Measurements from ENCODE around the gene JOSD1.
A peak's percentile ranks its signal among the peaks of the same experiment; 100 is the strongest.

Gene JOSD1

GRCh38 chr22:38657045-38657909 is 43.5 kb downstream of the JOSD1 start:
- Histone ChIP-seq H3K4me3 (peak overlapping the region; percentile 98), H3K27ac (peak overlapping the region; percentile 83 to 90)
- TF ChIP-seq, protein P1, sequence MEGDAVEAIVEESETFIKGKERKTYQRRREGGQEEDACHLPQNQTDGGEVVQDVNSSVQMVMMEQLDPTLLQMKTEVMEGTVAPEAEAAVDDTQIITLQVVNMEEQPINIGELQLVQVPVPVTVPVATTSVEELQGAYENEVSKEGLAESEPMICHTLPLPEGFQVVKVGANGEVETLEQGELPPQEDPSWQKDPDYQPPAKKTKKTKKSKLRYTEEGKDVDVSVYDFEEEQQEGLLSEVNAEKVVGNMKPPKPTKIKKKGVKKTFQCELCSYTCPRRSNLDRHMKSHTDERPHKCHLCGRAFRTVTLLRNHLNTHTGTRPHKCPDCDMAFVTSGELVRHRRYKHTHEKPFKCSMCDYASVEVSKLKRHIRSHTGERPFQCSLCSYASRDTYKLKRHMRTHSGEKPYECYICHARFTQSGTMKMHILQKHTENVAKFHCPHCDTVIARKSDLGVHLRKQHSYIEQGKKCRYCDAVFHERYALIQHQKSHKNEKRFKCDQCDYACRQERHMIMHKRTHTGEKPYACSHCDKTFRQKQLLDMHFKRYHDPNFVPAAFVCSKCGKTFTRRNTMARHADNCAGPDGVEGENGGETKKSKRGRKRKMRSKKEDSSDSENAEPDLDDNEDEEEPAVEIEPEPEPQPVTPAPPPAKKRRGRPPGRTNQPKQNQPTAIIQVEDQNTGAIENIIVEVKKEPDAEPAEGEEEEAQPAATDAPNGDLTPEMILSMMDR (IDR thresholded peaks at IDR 0.05), result no peak
- DNase-seq (ENCODE audit: low spot score), result no peak

- H3K27ac ChIP-seq, result peak within 1 kb of the TSS; percentile 83 to 90
- peak within 1 kb of the TSS; percentile 98 for H3K4me3 ChIP-seq
- TF ChIP-seq, protein P1 (IDR thresholded peaks at IDR 0.05), result no peak
- peak; percentile 89 for DNase-seq (ENCODE audit: low spot score)
Observed at GRCh38 chr22:38656256-38657044, 44.3 kb downstream of the JOSD1 start, which contains the start of the genes CBY1 and FAM227A. CBY1 (plus strand) TSS chr22:38656638; CDS start chr22:38668055, 11,417 bp downstream. FAM227A (minus strand) TSS chr22:38656392; CDS start chr22:38650168, 6,224 bp downstream.

DNA sequence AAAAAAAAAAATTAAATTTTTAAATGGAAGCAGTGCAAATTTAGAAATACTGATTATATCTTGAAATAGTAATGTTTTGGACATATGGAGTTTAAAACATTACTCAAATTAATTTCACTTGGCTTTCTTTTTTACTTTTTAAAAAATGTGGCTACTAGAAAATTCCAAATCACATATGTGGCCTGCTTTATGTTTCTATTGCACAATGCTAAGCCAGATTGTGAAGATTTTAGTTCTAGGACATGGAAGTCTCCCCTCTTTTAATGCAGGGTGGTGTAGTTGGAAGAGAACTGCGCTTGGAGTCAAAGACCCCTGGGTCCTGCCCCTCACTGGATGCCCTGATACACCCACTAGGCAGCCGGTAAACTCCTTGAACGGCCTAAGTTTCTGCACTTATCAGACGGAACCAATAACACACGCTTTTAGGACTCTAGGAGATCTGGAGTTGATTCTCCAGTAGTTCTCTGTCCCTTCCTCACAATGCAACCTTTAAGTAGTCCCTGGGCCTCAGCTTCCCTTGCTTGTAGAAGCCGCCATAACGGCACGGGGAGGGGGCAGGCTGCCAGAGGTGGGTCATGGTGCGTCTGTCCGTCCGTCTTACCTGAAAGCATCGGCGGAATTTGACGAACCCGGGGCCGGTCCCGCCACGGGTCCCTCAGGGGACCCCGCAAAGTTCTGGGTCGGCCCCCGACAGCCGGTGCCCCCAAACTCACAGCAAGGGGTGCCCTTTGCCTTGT is 45.1 kb downstream of the JOSD1 start:
- peak overlapping the region; percentile 98 for H3K4me3 ChIP-seq
- no peak for DNase-seq (ENCODE audit: low spot score)
- H3K27ac ChIP-seq, result peak overlapping the region; percentile 83 to 90
- TF ChIP-seq, protein P1 (IDR thresholded peaks at IDR 0.05), result no peak

- H3K4me3 ChIP-seq, result no peak overlapping the region
- no peak for DNase-seq (ENCODE audit: low spot score)
- TF ChIP-seq, protein P1 (IDR thresholded peaks at IDR 0.05), result no peak
- no peak overlapping the region for H3K27ac ChIP-seq
Observed at GRCh38 chr22:38653741-38654140, 47.0 kb downstream of the JOSD1 start.

GRCh38 chr22:38652859-38653258 is 47.9 kb downstream of the JOSD1 start:
- TF ChIP-seq, protein P1 (IDR thresholded peaks at IDR 0.05), result no peak
- DNase-seq (ENCODE audit: low spot score), result no peak
- Histone ChIP-seq H3K27ac (no peak overlapping the region), H3K4me3 (no peak overlapping the region)

DNA sequence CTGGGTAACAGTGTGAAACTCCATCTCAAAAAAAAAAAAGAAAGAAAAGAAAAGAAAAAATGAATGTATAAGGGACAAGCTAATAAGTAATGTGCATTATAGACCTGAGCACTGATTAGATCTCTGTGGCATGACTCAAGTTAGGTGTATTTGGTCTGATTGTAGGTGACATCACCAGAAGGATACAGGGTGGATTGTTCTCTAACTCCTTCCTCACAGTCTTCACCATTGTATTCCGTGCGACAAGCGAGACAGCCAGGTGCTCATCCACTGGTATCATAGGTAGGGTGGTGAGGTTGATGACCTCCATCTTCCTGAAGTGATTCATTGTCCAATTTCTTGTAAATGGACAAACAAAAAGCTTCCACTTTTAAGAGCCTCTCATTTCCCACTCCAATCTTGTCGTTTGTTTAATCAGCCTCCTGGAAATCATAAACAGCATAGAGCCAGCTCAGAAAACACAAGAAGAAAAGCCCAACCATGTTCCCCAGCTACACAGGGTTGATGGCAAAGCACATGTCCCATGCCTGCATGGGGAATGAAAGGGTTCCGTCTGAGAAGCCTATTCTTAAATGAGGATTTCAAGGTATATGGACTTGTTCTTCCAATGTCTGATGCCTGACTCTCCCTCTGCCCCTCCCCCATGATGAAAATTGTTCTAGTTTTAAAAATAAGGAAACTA is 50.8 kb downstream of the JOSD1 start:
- no peak for DNase-seq (ENCODE audit: low spot score)
- TF ChIP-seq, protein P1 (IDR thresholded peaks at IDR 0.05), result no peak
- H3K4me3 ChIP-seq, result no peak overlapping the region
- no peak overlapping the region for H3K27ac ChIP-seq
